Karpas-422 (cell line): ENCODE results near the gene NRXN3. TPM values are rescaled to one million over a fixed set of nuclear protein-coding genes. Genes with fewer than 3 reads are reported as not detected.
"Not testable (repeated sequence)": the region's sequence is repeated elsewhere in the genome, so short reads cannot be mapped to it uniquely, and the experiment has no call there.

Experiments used
- DNase-seq: peaks from one replicate; pipeline ENCODE4 v3.0.0-alpha.2; 2015
- H2AFZ ChIP-seq: fragments of 200-600 bp; sonication (generic); 2 replicates; pipeline ENCODE4 v1.6.1; 2014; ENCODE audit warnings: antibody characterized with exemption, low read length, mixed read lengths
- H3K27ac ChIP-seq: fragments of 200-600 bp; sonication (generic); 2 replicates; pipeline ENCODE4 v1.5.1; 2014; ENCODE audit warnings: mild to moderate bottlenecking, low read length, moderate library complexity
- H3K27me3 ChIP-seq: fragments of 200-600 bp; sonication (generic); 2 replicates; pipeline ENCODE4 v1.6.1; 2014; ENCODE audit warnings: low read length, mixed read lengths
- H3K36me3 ChIP-seq: fragments of 200-600 bp; sonication (generic); 2 replicates; pipeline ENCODE4 v1.6.1; 2014; ENCODE audit warnings: low read length, mixed read lengths; ENCODE audit not compliant: insufficient read depth
- H3K4me1 ChIP-seq: fragments of 200-600 bp; sonication (generic); 2 replicates; pipeline ENCODE4 v1.6.1; 2014; ENCODE audit warnings: mild to moderate bottlenecking, low read length, mixed read lengths
- H3K4me2 ChIP-seq: fragments of 200-600 bp; sonication (generic); 2 replicates; pipeline ENCODE4 v1.6.1; 2014; ENCODE audit warnings: low read length, low read depth, mild to moderate bottlenecking; ENCODE audit not compliant: poor library complexity, severe bottlenecking
- H3K4me3 ChIP-seq: fragments of 200-600 bp; sonication (generic); 2 replicates; pipeline ENCODE4 v1.5.1; 2014; ENCODE audit warnings: mild to moderate bottlenecking, antibody characterized with exemption, low read length, mixed read lengths
- H3K79me2 ChIP-seq: fragments of 200-600 bp; sonication (generic); 2 replicates; pipeline ENCODE4 v1.6.1; 2014; ENCODE audit warnings: mild to moderate bottlenecking, low read length, mixed read lengths
- H3K9ac ChIP-seq: fragments of 200-600 bp; sonication (generic); 2 replicates; pipeline ENCODE4 v1.6.0; 2014; ENCODE audit warnings: low read length
- H3K9me2 ChIP-seq: fragments of 200-600 bp; sonication (generic), shearing (Covaris generic); replicated peaks from 2 replicates; pipeline ENCODE4 v1.6.0; 2014; ENCODE audit warnings: mild to moderate bottlenecking, low read length, moderate library complexity; ENCODE audit not compliant: insufficient read depth
- H3K9me3 ChIP-seq: fragments of 300-700, 200-600 bp; sonication (generic); 2 replicates; pipeline ENCODE4 v1.6.1; 2014; ENCODE audit warnings: low read length, mixed read lengths
- H4K20me1 ChIP-seq: fragments of 200-600 bp; sonication (generic); 2 replicates; pipeline ENCODE4 v1.6.1; 2014; ENCODE audit warnings: mild to moderate bottlenecking, antibody characterized with exemption, low read length, low read depth; ENCODE audit not compliant: insufficient read depth
- total RNA-seq: library from RNA; depleted of rRNA; stranded (reverse); fragments of >200 nt; shearing (Covaris generic); gene quantifications from 2 replicates; pipeline ENCODE4 v1.2.3, GENCODE V29; 2014; ENCODE audit warnings: low replicate concordance

Gene NRXN3
- total RNA-seq, 1 experiment from 2014 or later, result not detected

DNA sequence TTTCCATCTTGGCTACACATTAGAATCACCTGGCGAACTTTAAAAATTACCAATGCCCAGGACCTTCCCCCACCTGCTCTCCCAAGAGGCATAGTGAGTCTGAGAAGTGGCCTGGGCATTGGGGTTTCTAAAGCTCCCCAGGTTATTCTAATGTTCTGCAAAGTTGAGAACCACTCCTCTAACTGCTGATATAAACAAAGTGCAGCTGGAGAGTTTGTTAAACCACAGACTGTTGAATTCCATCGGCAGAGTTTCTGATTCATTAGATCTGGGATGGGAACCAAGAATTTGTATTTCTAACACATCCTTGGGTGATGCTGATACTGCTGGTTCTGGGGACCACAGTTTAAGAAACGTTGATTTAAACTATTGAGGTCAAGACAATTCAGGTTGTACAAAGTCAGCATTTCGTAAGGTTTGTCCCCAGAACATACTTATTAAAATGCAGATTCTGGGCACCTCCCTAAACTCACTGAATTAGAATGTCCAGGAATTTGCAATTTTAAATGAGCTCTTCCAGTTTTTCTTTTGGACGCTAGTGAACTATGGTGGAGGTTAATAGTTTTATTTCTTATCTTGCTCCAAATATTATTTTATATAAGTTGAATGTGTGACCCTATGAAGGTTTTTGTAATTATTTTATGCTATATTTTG lies 309.1 kb downstream of the NRXN3 start:
- Histone ChIP-seq H3K9me2 (no peaks in the 10 kb centered on the region), H3K36me3 (no peaks in the 10 kb centered on the region), H3K9me3 (no peaks in the 10 kb centered on the region), H3K79me2 (no peaks in the 10 kb centered on the region), H4K20me1 (no peaks in the 10 kb centered on the region), H3K27ac (no peak overlapping the region), H3K9ac (no peak overlapping the region), H3K4me1 (no peaks in the 10 kb centered on the region), H3K27me3 (no peaks in the 10 kb centered on the region), H2AFZ (no peak overlapping the region), H3K4me2 (no peak overlapping the region), H3K4me3 (no peak overlapping the region)
- no peak for DNase-seq

DNA sequence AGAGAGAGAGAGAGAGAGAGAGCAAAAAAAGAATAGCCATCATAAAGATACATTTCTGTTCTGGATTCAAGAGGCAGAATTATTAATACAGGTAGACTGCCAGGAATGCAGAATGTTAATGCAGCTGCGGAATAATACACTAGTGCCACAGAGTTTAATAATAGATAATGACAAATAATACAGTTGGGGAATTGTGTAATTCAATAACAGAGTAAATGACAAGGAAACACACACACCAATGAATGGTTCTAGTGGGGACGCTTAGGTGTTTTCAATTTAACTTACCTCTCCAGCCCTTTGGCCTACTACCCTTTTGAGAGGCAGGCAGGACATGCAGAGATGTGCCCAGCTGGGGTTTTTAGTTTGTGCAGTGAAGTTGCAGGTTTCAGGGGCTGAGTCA lies 313.9 kb downstream of the NRXN3 start:
- Histone ChIP-seq H3K9me3 (no peaks in the 10 kb centered on the region), H3K9me2 (no peaks in the 10 kb centered on the region), H3K27me3 (no peaks in the 10 kb centered on the region), H3K4me3 (no peak overlapping the region), H3K27ac (no peak overlapping the region), H3K4me1 (no peaks in the 10 kb centered on the region), H2AFZ (no peak overlapping the region), H3K36me3 (no peaks in the 10 kb centered on the region), H3K79me2 (no peaks in the 10 kb centered on the region), H4K20me1 (no peaks in the 10 kb centered on the region), H3K4me2 (no peak overlapping the region), H3K9ac (no peak overlapping the region)
- no peak for DNase-seq

DNA sequence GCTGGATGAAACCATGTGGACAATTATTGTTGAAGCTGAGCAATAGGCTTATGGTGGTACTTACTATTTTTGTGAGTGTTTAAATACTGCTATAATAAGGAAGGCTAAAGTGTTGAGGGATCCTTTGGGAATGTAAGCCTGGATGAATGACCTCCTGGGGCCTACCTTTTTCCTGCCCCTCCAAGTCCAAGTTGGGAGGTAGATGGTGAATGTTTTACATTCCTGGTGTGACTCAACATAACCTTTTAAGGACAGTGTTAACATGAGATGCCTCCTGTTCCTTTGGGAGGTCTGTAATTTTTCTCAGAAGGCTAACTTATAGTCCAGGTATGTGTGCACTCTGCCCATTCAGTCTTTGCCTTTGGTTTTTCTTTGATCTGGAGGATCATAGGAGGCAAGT lies 315.9 kb downstream of the NRXN3 start:
- no peaks in the 10 kb centered on the region for H3K79me2 ChIP-seq
- no peak overlapping the region for H3K27ac ChIP-seq
- H3K9ac ChIP-seq, result no peak overlapping the region
- no peaks in the 10 kb centered on the region for H3K36me3 ChIP-seq
- no peak overlapping the region for H2AFZ ChIP-seq
- H4K20me1 ChIP-seq, result no peaks in the 10 kb centered on the region
- H3K9me2 ChIP-seq, result no peaks in the 10 kb centered on the region
- no peaks in the 10 kb centered on the region for H3K4me1 ChIP-seq
- H3K27me3 ChIP-seq, result no peaks in the 10 kb centered on the region
- DNase-seq, result no peak
- no peaks in the 10 kb centered on the region for H3K9me3 ChIP-seq
- H3K4me2 ChIP-seq, result no peak overlapping the region
- no peak overlapping the region for H3K4me3 ChIP-seq

DNA sequence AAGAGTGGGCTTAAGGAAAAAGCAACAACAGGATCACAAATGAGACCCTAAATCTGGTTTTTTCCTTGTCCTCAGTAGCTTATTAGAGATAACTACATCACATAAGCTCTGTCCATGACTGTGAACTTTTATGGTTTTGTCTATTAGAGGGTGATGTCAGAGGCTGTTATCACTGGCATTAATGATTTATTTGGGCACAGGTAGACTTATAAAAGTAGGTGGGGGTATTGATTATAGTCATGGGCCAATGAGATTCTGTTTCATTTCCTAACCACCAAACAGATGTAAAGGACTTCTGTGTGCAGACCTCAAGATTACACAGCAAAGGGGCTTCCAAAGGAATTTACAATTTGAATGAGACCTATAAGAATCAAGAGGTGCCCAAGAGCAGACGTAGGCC lies 316.4 kb downstream of the NRXN3 start:
- Histone ChIP-seq H3K36me3 (no peaks in the 10 kb centered on the region), H4K20me1 (no peaks in the 10 kb centered on the region), H2AFZ (no peak overlapping the region), H3K4me3 (no peak overlapping the region), H3K27me3 (no peaks in the 10 kb centered on the region), H3K27ac (no peak overlapping the region), H3K9ac (no peak overlapping the region), H3K9me2 (no peaks in the 10 kb centered on the region), H3K4me1 (no peaks in the 10 kb centered on the region), H3K4me2 (no peak overlapping the region), H3K9me3 (no peaks in the 10 kb centered on the region), H3K79me2 (no peaks in the 10 kb centered on the region)
- DNase-seq, result no peak

DNA sequence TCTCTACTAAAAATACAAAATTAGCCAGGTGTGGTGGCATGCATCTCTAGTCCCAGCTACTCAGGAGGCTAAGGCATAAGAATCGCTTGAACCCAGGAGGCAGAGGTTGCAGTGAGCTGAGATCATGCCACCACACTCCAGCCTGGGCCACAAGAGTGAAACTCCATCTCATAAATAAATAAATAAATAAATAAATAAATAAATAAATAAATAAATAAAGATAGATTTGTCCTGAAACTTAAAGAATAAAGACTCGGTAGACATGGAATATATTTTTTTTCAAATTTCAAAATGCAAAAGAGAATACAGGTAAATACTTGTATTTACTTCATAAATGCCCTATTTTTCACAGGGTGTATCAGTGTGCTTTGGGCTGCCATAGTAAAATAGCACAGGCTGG lies 317.4 kb downstream of the NRXN3 start:
- not testable (repeated sequence) for H2AFZ ChIP-seq, H3K9ac ChIP-seq, H3K4me3 ChIP-seq, H3K9me3 ChIP-seq, H3K27ac ChIP-seq, H3K9me2 ChIP-seq, DNase-seq, H3K4me2 ChIP-seq, H3K4me1 ChIP-seq, H3K36me3 ChIP-seq, H4K20me1 ChIP-seq, H3K27me3 ChIP-seq, H3K79me2 ChIP-seq

DNA sequence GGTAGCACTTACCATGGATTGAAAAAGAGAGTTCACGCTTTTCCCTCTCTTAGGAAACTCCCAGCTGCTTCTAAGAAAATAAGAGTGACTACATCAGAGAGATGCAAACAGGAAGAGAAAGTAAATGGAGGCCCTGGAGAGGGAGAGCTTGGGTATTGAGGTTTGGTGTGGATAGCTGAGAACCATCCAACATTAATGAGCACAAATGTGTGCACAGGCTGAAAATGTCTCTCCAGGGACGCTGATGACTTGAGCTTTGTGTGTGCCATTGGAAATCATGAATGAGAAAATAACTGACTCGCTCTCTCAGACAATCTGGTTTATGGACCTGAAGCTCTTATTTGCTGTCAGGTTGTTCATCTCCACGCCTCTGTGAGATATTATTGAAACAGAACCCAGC lies 318.8 kb downstream of the NRXN3 start:
- no peak overlapping the region for H2AFZ ChIP-seq
- no peaks in the 10 kb centered on the region for H3K79me2 ChIP-seq
- H4K20me1 ChIP-seq, result no peaks in the 10 kb centered on the region
- no peaks in the 10 kb centered on the region for H3K27me3 ChIP-seq
- no peaks in the 10 kb centered on the region for H3K36me3 ChIP-seq
- H3K4me2 ChIP-seq, result no peak overlapping the region
- no peaks in the 10 kb centered on the region for H3K9me2 ChIP-seq
- no peaks in the 10 kb centered on the region for H3K9me3 ChIP-seq
- H3K27ac ChIP-seq, result no peak overlapping the region
- no peak overlapping the region for H3K9ac ChIP-seq
- DNase-seq, result no peak
- H3K4me1 ChIP-seq, result no peaks in the 10 kb centered on the region
- no peak overlapping the region for H3K4me3 ChIP-seq

DNA sequence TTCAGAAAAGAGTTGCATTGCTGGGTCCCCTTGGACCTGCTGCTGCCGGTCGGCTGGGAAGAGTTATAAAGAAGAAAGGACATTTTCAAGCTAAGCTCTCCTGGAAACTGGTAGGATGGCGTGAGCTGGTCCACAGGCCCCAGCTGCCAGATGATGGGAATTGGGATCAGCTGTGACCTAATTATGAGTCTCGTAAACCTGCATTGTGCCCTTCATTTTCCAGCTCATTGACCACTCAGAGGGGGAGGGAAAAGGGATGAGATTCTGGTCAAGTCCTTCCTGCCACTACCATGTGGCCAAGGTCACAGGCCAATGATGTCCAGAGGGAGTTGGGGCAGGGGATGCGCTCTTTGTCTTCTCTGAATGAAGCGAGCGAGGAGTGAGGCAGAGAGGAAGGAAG lies 320.9 kb downstream of the NRXN3 start:
- Histone ChIP-seq H3K9ac (no peak overlapping the region), H2AFZ (no peak overlapping the region), H3K4me3 (no peak overlapping the region), H3K9me2 (no peaks in the 10 kb centered on the region), H3K4me2 (no peak overlapping the region), H4K20me1 (no peaks in the 10 kb centered on the region), H3K9me3 (no peaks in the 10 kb centered on the region), H3K27ac (no peak overlapping the region), H3K79me2 (no peaks in the 10 kb centered on the region), H3K27me3 (no peaks in the 10 kb centered on the region), H3K36me3 (no peaks in the 10 kb centered on the region), H3K4me1 (no peaks in the 10 kb centered on the region)
- DNase-seq, result no peak

DNA sequence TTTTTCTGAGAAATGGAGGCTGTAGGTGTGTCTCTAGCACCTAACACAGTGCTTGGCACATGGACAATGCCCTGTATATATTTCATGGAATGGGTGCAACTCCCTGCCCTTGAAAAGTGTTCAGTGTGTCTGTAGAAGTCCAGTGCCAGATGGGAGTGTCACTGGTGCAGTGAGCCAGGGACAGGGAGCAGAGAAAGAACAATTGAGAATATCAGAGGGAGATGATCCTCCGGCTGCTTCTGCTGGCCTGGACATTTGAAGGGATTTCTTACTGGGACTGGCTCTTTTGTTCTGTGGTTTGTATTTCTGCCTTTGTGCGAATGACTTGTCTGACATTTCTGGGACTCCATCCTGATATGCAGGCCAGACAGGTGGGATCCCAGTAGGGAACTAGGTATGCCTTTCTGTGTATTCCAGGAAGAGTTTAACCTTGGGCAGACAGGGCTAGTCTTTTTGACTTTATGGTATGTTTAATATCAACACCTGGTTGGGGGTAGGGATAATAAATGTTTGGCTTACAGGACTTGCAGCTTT lies 328.0 kb downstream of the NRXN3 start:
- Histone ChIP-seq H3K79me2 (no peaks in the 10 kb centered on the region), H3K9me3 (no peaks in the 10 kb centered on the region), H3K27me3 (no peaks in the 10 kb centered on the region), H3K9me2 (no peaks in the 10 kb centered on the region), H2AFZ (no peak overlapping the region), H3K9ac (no peak overlapping the region), H4K20me1 (no peaks in the 10 kb centered on the region), H3K27ac (no peak overlapping the region), H3K4me3 (no peak overlapping the region), H3K4me1 (no peaks in the 10 kb centered on the region), H3K36me3 (no peaks in the 10 kb centered on the region), H3K4me2 (no peak overlapping the region)
- DNase-seq, result no peak
